Measurements from ENCODE around the gene ADAMTS12.

DNA sequence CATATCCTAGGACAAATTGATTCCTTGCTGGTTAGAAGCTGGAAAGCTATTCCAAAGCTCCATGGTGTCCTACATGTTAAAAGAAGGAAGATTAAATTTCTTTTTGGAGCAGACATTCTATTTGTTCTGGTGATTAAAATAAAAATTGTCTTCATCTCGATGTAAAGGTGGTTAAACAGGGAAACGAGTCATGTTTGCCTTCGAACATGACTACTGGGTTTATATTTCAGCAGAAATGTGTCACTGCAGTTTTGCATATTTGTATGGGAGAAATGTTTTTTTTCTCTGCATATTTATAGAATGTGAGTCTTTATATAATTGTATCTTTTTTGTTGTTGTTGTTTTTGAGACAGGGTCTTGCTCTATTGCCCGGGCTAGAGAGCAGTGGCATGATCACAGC is 36.4 kb downstream of the ADAMTS12 start:
- TF ChIP-seq POLR2A (IDR thresholded peaks at IDR 0.05), result no peak
- TF ChIP-seq, protein P1, sequence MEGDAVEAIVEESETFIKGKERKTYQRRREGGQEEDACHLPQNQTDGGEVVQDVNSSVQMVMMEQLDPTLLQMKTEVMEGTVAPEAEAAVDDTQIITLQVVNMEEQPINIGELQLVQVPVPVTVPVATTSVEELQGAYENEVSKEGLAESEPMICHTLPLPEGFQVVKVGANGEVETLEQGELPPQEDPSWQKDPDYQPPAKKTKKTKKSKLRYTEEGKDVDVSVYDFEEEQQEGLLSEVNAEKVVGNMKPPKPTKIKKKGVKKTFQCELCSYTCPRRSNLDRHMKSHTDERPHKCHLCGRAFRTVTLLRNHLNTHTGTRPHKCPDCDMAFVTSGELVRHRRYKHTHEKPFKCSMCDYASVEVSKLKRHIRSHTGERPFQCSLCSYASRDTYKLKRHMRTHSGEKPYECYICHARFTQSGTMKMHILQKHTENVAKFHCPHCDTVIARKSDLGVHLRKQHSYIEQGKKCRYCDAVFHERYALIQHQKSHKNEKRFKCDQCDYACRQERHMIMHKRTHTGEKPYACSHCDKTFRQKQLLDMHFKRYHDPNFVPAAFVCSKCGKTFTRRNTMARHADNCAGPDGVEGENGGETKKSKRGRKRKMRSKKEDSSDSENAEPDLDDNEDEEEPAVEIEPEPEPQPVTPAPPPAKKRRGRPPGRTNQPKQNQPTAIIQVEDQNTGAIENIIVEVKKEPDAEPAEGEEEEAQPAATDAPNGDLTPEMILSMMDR (IDR thresholded peaks at IDR 0.05 in 4 of 5, conservative IDR thresholded peaks at IDR 0.05 in 1 of 5), result no peak
